SKM-1 (cell line): ENCODE measurements around the gene CEMIP2.
"Not testable (repeated sequence)": the region's sequence is repeated elsewhere in the genome, so short reads cannot be mapped to it uniquely, and the experiment has no call there.

Source experiments
- DNase-seq: peaks from one replicate; lab custom pipeline; 2025; ENCODE audit not compliant: unreplicated experiment; lab: John Stamatoyannopoulos, UW

CEMIP2 gene

DNA sequence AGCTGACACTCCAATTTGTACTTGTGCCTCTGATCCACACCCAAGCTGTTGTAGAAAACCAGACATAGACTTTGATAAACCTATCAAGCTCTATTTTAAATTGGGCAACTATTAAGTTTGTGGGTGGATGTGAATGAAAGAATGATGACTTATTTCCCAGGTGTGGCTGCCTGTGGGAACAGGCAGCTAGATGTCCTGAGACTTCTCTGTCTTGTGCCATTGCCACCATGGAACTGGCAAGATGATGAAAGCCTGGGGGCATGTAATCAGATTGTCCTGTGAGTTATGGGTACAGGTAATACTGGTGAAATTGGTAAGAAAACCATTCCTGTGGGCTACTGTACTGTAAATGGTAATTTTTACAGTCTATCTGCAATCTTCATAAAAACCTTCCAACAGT, 57.5 kb downstream of the CEMIP2 start:
- DNase-seq, result no peak

DNA sequence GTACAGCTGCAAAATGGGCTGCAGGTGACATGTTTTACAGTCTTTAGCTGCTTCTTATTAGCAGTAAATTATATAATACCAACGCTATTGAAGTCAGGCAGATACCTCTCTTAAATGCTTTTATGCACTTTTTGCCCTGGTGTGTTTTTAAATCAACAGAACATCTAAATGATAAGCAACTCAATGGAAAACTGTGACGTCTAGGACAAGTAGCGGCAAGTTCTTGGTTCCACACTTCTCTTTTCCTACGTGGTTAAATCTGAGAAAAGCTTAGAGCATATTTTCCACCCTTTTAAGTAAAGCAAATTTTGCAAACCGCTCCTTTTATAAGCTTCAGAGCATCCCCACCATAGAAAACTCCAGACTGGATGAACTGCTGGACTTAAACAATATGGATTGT, 58.1 kb downstream of the CEMIP2 start:
- DNase-seq, result no peak

DNA sequence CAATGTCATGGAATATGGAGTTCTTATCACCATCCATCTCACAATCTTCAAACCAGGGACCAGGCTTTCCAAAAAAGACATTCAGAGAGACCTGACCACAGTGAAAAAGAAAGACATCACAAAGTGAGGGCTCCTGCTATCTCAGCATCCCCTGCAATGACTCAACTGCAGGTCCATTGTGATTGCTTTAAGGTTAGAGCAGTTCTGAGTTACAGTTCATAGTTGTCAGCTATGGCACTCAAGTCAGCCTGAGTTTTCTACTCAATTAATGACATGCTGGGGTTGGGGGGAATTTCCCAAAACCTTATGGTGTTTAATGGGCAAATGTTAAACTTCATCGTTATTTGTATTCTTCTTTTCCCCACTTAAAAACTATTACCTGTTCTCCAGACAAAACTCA, 58.9 kb downstream of the CEMIP2 start:
- DNase-seq, result no peak

DNA sequence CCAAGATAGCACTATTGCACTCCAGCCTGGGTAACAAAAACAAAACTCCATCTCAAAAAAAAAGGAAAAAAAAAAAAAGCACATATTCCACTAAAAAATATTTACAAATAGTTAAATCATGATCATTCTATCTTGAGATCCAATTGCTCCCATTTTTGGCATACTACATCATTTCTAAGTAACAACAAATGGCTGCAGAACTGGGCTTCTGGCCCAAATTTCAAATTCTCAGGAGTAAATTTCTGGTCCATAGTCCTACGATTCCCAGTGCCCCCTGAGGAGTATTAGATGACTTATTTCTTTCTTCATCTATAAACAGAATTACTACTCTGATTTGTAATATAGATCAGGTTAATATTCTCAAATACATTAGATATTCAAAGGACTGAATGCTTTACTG, 62.1 kb downstream of the CEMIP2 start:
- DNase-seq, result no peak

DNA sequence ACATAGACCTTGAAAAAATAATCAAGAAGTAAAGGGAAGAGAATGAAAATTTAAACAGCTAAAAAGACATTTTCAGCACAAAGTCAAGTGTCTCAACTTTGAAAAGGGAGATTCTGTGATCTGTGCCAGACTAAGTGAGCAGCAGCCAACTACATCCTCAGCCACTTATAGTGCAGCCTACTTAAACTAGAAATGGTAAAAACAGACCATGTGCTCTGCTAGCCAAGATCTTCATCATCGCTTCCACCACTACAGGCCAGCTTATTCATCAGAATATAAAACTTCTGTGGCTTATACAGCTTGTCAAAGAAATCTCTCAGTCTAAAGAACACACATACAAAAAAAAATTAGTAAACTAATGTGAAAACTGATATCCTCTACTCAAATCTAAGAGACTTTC, 63.5 kb downstream of the CEMIP2 start:
- DNase-seq, result no peak

DNA sequence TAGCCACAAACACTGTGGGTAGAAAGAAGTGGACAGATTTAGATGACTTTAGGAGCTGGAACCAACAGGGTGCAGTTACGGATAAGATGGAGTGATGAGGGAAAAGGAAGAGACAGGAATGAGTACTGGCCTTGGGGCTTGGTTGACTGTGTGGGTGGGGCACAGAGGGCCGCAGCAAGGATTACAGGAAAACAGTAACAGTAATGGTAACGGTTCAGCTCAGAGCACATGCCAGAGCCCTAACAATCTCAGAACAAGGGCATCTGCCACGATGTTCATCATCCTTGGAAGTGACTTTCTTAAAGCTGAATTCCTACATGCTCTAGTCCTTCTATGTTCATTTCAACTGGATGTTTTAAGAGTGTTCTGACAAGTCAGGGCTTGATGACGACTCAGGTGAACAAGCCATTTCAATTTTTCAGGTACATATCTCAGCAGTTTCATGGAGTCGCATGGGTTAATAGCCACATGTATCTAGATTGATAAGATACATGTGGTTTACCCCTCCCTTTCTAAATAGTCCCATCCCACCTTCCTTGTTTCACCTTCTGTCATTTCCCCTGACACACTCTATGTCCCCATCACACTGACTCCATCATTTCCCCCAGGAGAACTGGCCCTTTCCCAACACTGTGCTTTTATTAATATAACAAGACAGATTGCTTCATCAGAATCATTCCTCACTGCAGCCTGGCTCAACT, 65.0 kb downstream of the CEMIP2 start:
- no peak for DNase-seq

DNA sequence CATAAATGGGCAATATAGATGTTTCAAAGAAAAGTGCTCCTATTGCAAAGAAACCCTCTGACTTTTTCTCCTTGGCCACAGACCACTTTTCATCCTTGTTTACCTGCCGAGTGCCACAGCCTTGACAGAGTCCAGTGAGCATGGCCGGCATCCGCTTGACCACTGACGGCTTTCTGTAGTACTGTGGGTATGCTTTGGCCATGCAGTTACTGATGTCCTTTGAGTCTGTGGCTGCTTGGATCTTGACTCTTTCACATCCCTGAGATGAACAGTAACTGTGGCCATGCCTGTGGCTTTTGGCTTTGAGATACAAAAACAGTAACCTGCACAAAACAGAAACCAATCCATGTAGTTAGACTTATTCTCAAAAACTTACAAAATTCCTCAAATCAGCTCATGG, 70.4 kb downstream of the CEMIP2 start:
- DNase-seq, result no peak

DNA sequence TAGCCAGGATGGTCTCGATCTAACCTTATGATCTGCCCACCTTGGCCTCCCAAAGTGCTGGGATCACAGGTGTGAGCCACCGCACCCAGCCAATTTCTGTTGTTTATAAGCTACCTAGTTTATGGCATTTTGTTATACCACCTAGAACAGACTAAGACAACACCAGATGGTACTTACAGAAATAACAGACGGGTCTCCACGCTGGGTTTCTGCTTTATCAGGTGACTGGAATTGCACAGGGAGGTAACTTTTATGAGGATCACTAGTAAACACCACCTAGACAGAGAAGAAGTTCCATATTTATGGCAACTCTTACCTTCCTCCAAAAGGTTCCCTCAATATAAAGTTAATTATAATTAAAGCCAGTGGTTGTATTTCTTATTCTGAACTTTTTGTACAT, 74.0 kb downstream of the CEMIP2 start:
- DNase-seq, result no peak

DNA sequence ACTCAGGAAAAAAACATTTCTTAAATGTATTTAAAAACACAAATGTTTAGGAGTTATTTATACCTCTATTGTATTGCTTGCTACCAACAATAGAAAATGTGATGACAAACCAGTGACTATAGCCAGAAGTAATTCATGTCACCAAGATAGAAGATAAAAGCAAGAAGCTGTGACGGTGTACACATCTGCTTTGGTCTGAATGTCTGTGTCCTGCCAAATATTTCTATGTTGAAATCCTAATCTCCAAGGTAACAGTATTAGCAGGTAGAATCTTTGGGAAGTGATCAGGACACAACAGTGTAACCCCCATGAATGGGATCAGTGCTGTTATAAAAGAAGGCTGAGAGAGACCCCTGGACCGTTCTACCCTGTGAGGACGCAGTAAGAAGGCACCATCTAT, 74.7 kb downstream of the CEMIP2 start:
- DNase-seq, result no peak

DNA sequence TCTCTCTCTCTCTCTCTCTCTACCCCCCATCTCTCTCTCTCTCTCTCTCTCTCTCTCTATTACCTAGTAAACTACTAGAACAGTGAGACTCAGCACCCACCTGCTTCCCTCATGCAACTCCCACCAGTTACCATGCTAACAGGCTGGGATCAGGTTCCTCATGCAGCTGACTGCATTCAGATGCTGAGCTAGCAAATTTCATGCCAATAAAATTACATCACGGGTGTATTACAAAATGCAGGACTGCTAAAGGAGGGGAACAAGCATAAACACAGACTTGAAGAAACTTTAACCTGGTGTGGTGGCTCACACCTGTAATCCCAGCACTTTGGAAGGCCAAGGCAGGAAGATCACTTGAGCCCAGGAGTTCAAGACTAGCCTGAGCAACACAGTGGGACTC, 76.0 kb downstream of the CEMIP2 start:
- no peak for DNase-seq

DNA sequence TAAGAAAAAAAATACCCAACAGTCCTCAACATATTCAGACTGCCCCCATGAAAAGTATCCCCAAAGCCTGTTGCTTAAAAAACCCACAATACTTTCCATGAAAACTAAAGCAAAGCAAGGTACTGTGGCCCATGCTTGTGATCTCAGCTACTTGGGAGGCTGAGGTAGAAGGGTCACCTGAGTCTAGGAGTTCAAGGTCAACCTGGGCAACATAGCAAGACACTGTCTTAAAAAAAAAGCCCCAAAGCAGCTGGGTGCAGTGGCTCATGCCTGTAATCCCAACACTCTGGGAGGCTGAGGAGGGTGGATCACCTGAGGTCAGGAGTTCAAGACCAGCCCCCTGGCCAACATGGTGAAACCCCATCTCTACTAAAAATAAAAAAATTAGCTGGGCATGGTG, 76.7 kb downstream of the CEMIP2 start:
- DNase-seq, result not testable (repeated sequence)

DNA sequence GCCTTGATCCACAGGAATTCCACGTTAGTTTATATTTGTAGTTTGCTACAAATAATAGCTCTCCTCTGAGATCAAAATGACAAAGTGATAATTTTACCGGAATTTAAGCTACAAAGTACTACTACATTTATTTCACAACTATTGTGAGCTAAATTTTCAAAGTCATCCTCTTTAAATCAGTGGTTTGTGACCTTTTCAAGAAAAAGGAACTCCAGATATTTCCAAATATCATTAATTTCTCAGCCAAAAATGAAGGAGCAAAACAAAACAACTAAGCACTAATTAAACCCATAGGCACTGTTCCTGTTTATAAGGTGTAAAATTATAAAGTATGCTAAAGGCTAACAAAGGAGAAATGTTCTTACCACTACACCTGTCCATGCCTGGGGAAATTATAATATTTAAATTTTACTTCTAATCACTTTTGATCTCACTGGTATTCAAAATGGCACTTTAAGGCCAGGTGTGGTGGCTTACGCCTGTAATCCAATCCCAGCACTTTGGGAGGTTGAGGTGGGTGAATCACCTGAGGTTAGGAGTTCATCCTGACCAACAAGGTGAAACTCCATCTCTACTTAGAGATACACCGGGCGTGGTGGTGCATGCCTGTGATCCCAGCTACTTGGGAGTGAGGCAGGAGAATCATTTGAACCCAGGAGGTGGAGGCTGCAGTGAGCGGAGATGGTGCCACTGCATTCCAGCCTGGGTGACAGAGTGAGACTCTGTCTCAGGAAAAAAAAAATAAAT, 77.5 kb downstream of the CEMIP2 start:
- DNase-seq, result no peak

DNA sequence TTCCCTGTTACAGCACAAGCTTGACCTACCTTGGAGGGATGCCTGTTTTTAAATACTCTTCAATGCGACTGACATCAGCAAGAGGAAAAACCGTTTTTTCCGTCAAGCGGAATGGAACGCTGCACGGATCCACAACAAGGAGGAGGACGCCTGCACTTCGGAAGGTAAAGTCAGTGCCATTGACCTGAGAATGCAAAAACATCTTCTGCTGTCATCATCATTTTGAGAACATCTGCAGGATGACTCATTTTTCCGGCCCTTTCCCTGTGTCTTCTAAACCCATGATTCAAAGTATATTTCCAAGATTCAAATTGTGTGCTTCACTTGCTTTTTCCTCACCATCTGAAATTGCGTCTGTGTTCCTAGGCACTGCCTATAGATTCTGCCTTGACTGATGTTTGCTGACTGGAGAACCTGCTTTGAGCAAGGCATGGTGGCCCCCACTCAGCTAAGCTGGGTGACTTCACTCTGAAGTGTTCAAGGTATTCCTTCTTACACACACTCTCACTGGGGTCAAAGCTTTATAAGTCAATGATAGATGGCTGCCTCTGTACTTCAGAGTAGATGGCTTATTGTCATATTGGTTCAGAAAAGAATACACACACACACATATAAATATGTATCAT, 78.1 kb downstream of the CEMIP2 start:
- DNase-seq, result no peak

DNA sequence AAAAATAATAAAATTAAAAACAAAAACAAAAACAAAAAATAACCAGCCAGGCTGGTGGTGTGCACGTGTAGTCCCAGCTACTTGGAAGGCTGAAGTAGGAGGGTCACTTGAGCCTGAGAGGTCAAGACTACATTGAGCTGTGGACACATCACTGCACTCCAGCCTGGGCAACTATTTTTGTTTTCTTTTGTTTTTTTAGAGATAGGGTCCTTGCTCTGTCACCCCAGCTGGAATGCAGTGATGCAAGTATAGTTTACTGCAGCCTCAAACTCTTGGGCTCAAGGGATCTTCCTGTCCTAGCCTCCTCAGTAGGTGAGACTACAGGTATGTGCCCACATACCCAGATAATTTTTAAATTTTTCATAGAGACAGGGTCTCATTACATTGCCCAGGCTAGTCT, 80.6 kb downstream of the CEMIP2 start:
- no peak for DNase-seq

DNA sequence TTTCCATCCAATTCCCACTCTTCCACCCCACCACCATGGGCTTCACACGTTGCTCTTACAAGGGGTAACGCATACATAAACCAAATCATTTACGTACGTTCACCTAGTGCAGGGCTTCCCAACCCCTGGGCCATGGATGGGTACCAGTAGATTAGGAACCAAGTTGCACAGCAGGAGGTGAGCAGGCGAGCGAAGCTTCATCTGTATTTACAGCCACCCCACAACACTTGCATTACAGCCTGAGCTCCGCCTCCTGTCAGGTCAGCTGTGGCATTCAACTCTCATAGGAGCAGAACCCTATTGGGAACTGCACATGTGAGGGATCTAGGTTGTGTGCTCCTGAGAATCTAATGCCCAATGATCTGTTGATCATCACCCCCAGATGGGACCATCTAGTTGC, 82.3 kb downstream of the CEMIP2 start:
- no peak for DNase-seq

DNA sequence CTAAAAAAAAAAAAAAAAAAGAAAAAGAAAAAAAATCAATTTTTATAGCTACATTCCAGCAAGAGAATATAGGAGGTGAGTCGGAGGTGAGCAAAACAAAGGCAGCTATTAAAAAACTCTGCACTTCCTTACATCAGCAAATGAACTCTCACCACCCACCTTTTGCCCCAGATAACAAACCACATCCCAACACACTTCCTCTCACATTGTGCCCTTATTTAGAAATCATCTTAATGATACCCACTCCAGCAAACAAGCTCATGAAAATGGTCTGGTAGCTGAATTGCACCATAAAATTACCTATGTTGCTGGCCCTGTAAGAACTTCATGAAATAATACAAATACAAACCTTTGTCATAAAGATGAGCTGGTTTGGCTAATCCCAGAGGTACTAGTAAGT, 82.9 kb downstream of the CEMIP2 start:
- DNase-seq, result no peak

DNA sequence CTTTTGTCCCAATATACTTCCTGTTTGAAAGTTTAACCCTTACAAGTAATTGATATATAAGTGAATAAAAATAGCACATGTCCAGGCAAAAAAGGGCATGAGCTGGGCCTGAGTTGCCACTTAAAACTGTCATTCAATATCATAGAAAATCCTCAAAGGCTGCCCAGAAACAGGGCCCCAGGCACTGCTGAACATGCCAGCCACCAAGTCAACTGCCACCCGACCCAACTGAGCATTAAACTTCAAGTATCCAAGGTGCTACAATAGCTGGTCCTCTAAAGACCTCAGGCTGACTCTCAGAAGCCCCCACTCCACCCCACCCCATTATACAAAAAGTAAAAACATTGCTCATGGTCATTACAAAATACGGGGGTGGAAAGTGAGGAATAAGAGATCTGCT, 83.7 kb downstream of the CEMIP2 start:
- DNase-seq, result no peak

DNA sequence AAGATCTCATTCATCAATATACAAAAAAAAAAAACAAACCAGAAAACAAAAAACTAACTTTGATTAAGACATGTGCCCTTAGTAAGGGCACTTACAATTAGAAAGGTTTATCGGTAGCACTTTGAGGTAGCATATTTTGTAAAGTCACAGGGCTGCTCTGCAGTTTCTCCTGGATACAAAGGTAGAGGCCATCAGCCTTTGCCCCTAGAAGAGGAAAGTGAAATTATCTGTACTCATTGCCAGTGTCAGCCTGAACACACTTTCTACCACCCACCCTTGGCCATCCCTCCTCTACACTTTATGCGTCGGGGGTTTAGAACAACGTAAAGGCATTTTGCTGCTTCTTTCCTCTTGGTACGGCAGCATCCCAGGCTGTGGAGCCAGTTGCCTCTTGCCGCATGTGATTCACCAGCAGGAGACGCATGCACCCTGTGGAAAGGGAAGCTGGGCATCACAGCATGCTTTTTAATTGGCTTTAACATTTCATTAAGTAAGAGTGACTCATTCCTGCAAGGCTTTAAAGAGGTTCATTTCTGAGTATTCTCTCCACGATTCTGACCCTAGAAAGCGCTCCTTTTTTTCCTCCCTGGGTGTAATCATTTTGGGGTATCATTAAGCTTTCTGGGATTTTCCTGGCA, 84.6 kb downstream of the CEMIP2 start:
- no peak for DNase-seq

DNA sequence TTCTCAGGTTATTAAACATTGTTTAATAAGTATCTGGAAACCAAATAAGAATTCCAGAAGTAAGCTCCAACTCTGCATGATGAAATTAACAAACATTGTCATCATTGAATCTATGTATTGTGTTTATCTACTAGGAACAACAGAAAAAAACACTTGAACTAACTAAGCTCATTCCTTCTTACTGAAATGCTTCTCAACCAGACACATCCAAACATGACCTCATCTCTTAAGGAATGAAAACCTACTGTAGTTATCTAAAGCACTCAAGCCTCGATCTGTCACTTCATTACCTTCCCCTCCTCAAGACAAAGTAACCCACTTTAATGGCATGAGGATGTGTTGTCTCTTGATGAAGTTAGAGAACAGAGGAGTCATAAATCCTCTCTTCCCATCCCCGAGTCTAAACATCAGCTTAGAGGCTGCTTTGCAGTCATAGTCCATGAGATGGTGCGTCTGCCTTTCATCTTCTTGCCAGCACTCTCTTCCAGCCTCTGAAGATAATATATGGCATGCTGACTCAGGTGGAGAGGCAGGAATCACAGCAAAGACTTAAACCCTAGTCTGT, 86.5 kb downstream of the CEMIP2 start:
- DNase-seq, result no peak

DNA sequence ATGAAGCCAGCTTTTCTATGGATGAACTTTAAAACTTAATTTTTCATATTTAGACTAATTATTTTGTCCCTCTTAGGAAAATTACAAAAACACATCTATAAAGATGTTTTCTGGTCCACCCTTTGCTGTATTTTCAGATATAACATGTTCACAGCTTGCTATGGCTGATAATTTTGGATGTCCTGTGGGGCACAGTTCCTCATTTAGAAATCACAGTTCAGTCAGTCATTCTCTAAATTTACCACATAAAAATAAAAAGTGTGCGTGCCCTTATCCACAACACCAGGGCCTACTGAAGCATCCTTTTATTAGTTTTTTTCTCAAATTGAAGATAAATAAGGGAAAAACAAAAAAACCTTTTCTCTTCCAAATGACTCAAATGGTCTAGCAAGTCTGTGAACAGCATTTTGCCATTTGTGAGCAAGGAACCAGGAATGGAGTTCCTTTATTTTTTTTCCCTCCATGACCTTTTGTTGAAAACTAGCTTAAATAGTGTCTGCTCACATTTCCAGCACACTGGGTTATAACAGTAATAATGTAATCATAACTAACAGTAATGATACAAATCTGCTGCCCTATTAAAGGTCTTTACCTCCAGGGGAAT, 87.1 kb downstream of the CEMIP2 start:
- no peak for DNase-seq
